ENCODE measurements around the gene BPIFB3. TPM values are rescaled to one million over a fixed set of nuclear protein-coding genes. Genes with fewer than 3 reads are reported as not detected.
A peak's percentile ranks its signal among the peaks of the same experiment; 100 is the strongest.

BPIFB3 gene
- total and polyA plus RNA-seq, 2 of the 13 experiments (the other 11 are each of a cell fraction or from before 2014, with no cell fraction given): 0.09 TPM; not detected in 1

DNA sequence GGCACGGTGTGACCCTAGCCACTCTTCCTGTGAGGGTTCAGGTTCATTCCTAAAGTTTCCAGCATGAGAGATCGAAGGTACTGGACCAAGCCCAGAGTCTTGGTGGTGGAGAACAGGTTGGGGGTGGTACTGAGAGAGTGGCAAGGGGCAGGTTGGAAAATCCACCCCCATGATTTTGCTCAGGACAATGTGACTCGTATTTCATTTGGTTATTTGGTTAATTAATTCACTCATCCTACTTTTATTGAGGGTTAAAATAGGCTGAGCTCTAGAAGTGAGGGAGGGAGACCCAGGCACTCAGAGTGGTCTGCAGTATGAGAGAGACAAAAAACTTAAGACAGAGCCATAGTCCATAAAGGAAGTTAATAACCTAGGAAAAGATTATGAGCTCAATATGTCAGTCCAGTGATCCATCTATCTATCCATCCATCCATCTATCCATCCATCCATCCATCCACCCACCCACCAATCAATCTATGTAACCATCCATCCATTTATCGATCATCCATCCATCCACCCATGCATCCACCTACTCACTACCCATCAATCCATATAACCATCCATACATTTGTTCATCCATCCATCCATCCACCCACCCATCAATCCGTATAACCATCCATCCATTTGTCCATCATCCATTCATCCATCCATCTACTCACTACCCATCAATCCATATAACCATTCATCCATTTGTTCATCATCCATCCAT is 28.9 kb upstream of the BPIFB3 start (continued):
- TF ChIP-seq, protein P1, sequence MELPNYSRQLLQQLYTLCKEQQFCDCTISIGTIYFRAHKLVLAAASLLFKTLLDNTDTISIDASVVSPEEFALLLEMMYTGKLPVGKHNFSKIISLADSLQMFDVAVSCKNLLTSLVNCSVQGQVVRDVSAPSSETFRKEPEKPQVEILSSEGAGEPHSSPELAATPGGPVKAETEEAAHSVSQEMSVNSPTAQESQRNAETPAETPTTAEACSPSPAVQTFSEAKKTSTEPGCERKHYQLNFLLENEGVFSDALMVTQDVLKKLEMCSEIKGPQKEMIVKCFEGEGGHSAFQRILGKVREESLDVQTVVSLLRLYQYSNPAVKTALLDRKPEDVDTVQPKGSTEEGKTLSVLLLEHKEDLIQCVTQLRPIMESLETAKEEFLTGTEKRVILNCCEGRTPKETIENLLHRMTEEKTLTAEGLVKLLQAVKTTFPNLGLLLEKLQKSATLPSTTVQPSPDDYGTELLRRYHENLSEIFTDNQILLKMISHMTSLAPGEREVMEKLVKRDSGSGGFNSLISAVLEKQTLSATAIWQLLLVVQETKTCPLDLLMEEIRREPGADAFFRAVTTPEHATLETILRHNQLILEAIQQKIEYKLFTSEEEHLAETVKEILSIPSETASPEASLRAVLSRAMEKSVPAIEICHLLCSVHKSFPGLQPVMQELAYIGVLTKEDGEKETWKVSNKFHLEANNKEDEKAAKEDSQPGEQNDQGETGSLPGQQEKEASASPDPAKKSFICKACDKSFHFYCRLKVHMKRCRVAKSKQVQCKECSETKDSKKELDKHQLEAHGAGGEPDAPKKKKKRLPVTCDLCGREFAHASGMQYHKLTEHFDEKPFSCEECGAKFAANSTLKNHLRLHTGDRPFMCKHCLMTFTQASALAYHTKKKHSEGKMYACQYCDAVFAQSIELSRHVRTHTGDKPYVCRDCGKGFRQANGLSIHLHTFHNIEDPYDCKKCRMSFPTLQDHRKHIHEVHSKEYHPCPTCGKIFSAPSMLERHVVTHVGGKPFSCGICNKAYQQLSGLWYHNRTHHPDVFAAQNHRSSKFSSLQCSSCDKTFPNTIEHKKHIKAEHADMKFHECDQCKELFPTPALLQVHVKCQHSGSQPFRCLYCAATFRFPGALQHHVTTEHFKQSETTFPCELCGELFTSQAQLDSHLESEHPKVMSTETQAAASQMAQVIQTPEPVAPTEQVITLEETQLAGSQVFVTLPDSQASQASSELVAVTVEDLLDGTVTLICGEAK (IDR thresholded peaks at IDR 0.05): no peak
- TF ChIP-seq, protein P1 (CRISPR knock-in tag; IDR thresholded peaks at IDR 0.05): no peak
- TF ChIP-seq ZKSCAN8 (CRISPR knock-in tag; IDR thresholded peaks at IDR 0.05; ENCODE audit: borderline replicate concordance) (peak; percentile 12; the same call in 1 of the 2 replicates), ZNF207 (IDR thresholded peaks at IDR 0.05; ENCODE audit: borderline replicate concordance) (no peak), THAP11 (CRISPR knock-in tag; IDR thresholded peaks at IDR 0.05) (no peak), ZNF343 (CRISPR knock-in tag; IDR thresholded peaks at IDR 0.05) (no peak), SMYD3 (CRISPR knock-in tag; IDR thresholded peaks at IDR 0.05) (0 out of 2 replicates have a peak, but pooled peaks have one; percentile 75), AGO2 (optimal IDR thresholded peaks at IDR 0.05; ENCODE audit: low read depth, low read length) (peak; percentile 78), IKZF1 (IDR thresholded peaks at IDR 0.05) (peak; percentile 94; the same call in 1 of the 2 replicates), NFRKB (IDR thresholded peaks at IDR 0.05) (peak; percentile 15; the same call in 1 of the 2 replicates), FOXP1 (IDR thresholded peaks at IDR 0.05) (peak; percentile 42; the same call in 1 of the 2 replicates), FOXP1 (CRISPR knock-in tag; IDR thresholded peaks at IDR 0.05) (no peak), SNAPC2 (CRISPR knock-in tag; IDR thresholded peaks at IDR 0.05) (peak; percentile 89), RBM22 (optimal IDR thresholded peaks at IDR 0.05; ENCODE audit: low read length) (peak; percentile 92)
- TF ChIP-seq, protein P2, sequence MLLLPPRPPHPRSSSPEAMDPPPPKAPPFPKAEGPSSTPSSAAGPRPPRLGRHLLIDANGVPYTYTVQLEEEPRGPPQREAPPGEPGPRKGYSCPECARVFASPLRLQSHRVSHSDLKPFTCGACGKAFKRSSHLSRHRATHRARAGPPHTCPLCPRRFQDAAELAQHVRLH (CRISPR knock-in tag; IDR thresholded peaks at IDR 0.05; ENCODE audit: borderline replicate concordance, low read depth): 0 out of 2 replicates have a peak, but pooled peaks have one; percentile 11
- TF ChIP-seq, protein P3, sequence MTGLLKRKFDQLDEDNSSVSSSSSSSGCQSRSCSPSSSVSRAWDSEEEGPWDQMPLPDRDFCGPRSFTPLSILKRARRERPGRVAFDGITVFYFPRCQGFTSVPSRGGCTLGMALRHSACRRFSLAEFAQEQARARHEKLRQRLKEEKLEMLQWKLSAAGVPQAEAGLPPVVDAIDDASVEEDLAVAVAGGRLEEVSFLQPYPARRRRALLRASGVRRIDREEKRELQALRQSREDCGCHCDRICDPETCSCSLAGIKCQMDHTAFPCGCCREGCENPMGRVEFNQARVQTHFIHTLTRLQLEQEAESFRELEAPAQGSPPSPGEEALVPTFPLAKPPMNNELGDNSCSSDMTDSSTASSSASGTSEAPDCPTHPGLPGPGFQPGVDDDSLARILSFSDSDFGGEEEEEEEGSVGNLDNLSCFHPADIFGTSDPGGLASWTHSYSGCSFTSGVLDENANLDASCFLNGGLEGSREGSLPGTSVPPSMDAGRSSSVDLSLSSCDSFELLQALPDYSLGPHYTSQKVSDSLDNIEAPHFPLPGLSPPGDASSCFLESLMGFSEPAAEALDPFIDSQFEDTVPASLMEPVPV (CRISPR knock-in tag; IDR thresholded peaks at IDR 0.05): 0 out of 2 replicates have a peak, but pooled peaks have one; percentile 35
- TF ChIP-seq, protein P4, sequence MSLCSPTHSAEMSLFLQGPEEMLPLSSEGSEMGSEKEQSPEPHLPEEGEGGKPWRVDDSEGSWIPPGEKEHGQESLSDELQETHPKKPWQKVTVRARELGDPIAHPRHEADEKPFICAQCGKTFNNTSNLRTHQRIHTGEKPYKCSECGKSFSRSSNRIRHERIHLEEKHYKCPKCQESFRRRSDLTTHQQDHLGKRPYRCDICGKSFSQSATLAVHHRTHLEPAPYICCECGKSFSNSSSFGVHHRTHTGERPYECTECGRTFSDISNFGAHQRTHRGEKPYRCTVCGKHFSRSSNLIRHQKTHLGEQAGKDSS (CRISPR knock-in tag; IDR thresholded peaks at IDR 0.05; ENCODE audit: borderline replicate concordance, low read depth): 0 out of 2 replicates have a peak, but pooled peaks have one; percentile 35
